PFSK-1 (cell line): Measurements from ENCODE around the gene LRRC8D.

ENCODE experiments used
- FOXP2 ChIP-seq: optimal IDR thresholded peaks from 2 replicates; pipeline ENCODE3; 2011; ENCODE audit warnings: borderline replicate concordance, control low read depth, inconsistent platforms; ENCODE audit not compliant: insufficient read depth; ENCODE audit errors: extremely low read length, extremely low read depth
- POLR2AphosphoS5 ChIP-seq: IDR thresholded peaks from 2 replicates; pipeline ENCODE4 v1.6.1; 2012; ENCODE audit warnings: low read depth, mild to moderate bottlenecking, control low read depth, low read length, moderate library complexity
- REST ChIP-seq, 2 experiments: IDR thresholded peaks; 2 replicates each; pipeline versions ENCODE4 v1.6.1 to v1.8.0; 2011 to 2012; ENCODE audit warnings: low read depth in 2 of 2, low read length in 2 of 2, control low read depth in 1 of 2, inconsistent platforms in 1 of 2, mild to moderate bottlenecking in 1 of 2, moderate library complexity in 1 of 2; ENCODE audit not compliant: insufficient read depth in 1 of 2
- SIN3A ChIP-seq: IDR thresholded peaks from 2 replicates; pipeline ENCODE4 v1.6.1; 2012; ENCODE audit warnings: mild to moderate bottlenecking, low read length, moderate library complexity, borderline replicate concordance; ENCODE audit not compliant: insufficient read depth
- TAF1 ChIP-seq: IDR thresholded peaks from 2 replicates; pipeline ENCODE4 v1.6.1; 2012; ENCODE audit warnings: low read length, control low read depth, borderline replicate concordance; ENCODE audit not compliant: insufficient read depth

- no peak for TF ChIP-seq REST (IDR thresholded peaks at IDR 0.05; ENCODE audit: insufficient read depth in 1 of 2, low read depth in 2 of 2, low read length in 2 of 2)
- no peak for TF ChIP-seq TAF1
- no peak for TF ChIP-seq POLR2AphosphoS5
- TF ChIP-seq SIN3A, result no peak
- no peak for TF ChIP-seq FOXP2
Observed at GRCh38 chr1:89934461-89934860, 113.6 kb downstream of the LRRC8D start.
